ENCODE results near the gene MAPKAP1.

The MAPKAP1 gene

DNA sequence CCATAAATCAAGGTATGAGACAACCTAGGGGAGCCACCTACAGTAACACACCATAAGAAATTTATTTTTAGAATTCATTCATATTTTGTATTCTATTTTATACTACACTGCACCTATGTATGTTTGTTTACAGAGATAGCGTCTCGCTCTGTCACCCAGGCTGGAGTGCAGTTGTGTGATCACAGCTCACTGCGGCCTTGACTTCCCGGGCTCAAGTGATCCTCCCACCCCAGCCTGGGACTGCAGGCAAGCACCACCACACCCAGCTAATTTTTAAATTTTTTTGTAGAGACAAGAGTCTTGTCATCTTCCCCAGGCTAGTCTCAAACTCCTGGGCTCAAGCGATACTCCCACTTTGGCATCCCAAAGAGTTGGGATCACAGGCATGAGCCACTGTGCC is 25.4 kb downstream of the MAPKAP1 start:
- TF ChIP-seq POLR2A (IDR thresholded peaks at IDR 0.05; ENCODE audit: extremely low read depth, insufficient read length), result no peak
- TF ChIP-seq, protein P1, sequence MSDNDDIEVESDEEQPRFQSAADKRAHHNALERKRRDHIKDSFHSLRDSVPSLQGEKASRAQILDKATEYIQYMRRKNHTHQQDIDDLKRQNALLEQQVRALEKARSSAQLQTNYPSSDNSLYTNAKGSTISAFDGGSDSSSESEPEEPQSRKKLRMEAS (IDR thresholded peaks at IDR 0.05; ENCODE audit: low read depth, low read length), result no peak
- no peak for TF ChIP-seq MYC (IDR thresholded peaks at IDR 0.05; ENCODE audit: low read depth, low read length)
- TF ChIP-seq CTCF (IDR thresholded peaks at IDR 0.05; ENCODE audit: low read depth, low read length), result no peak
- no peak for DNase-seq (ENCODE audit: low read depth)
- H3K4me3 ChIP-seq (ENCODE audit: low read depth, low read length), result no peak overlapping the region

DNA sequence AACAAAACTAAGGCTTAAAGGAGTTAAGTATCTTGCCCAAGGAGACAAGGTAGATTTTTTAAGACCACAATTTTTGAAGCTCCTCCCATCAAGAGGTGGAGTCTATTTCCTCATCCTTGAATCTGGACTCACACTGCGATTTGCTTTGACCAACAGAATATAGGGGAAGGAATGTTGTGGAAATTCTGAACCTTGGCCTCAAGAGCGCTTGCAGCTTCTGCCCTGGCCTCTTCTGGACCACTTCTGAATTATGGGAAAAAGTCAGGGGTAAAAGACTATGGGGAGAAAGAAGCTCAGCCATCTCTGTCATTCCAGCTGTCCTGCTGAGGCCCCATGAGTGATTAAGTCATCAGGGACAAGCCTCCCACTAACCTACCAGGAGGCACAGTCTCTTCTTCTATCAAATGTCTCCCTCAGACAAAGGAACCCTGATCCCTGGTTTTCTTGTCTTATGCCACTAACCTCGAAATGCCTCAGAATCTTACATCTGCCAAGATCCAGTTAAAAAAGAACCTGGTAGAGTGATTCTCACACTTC is 25.9 kb downstream of the MAPKAP1 start:
- H3K4me3 ChIP-seq (ENCODE audit: low read depth, low read length), result no peak overlapping the region
- no peak for TF ChIP-seq POLR2A (IDR thresholded peaks at IDR 0.05; ENCODE audit: extremely low read depth, insufficient read length)
- TF ChIP-seq, protein P1 (IDR thresholded peaks at IDR 0.05; ENCODE audit: low read depth, low read length), result no peak
- TF ChIP-seq MYC (IDR thresholded peaks at IDR 0.05; ENCODE audit: low read depth, low read length), result no peak
- TF ChIP-seq CTCF (IDR thresholded peaks at IDR 0.05; ENCODE audit: low read depth, low read length), result no peak
- DNase-seq (ENCODE audit: low read depth), result no peak

- no peak for DNase-seq (ENCODE audit: low read depth)
- TF ChIP-seq MYC (IDR thresholded peaks at IDR 0.05; ENCODE audit: low read depth, low read length) (no peak), CTCF (IDR thresholded peaks at IDR 0.05; ENCODE audit: low read depth, low read length) (no peak), POLR2A (IDR thresholded peaks at IDR 0.05; ENCODE audit: extremely low read depth, insufficient read length) (no peak)
- TF ChIP-seq, protein P1 (IDR thresholded peaks at IDR 0.05; ENCODE audit: low read depth, low read length), result no peak
- no peak overlapping the region for H3K4me3 ChIP-seq (ENCODE audit: low read depth, low read length)
Observed at GRCh38 chr9:125680445-125680844, 26.6 kb downstream of the MAPKAP1 start.

- DNase-seq (ENCODE audit: low read depth), result no peak
- H3K4me3 ChIP-seq (ENCODE audit: low read depth, low read length), result no peak overlapping the region
- TF ChIP-seq MYC (IDR thresholded peaks at IDR 0.05; ENCODE audit: low read depth, low read length), result no peak
- no peak for TF ChIP-seq POLR2A (IDR thresholded peaks at IDR 0.05; ENCODE audit: extremely low read depth, insufficient read length)
- no peak for TF ChIP-seq CTCF (IDR thresholded peaks at IDR 0.05; ENCODE audit: low read depth, low read length)
- TF ChIP-seq, protein P1 (IDR thresholded peaks at IDR 0.05; ENCODE audit: low read depth, low read length), result no peak
Observed at GRCh38 chr9:125679597-125680189, 27.3 kb downstream of the MAPKAP1 start.

DNA sequence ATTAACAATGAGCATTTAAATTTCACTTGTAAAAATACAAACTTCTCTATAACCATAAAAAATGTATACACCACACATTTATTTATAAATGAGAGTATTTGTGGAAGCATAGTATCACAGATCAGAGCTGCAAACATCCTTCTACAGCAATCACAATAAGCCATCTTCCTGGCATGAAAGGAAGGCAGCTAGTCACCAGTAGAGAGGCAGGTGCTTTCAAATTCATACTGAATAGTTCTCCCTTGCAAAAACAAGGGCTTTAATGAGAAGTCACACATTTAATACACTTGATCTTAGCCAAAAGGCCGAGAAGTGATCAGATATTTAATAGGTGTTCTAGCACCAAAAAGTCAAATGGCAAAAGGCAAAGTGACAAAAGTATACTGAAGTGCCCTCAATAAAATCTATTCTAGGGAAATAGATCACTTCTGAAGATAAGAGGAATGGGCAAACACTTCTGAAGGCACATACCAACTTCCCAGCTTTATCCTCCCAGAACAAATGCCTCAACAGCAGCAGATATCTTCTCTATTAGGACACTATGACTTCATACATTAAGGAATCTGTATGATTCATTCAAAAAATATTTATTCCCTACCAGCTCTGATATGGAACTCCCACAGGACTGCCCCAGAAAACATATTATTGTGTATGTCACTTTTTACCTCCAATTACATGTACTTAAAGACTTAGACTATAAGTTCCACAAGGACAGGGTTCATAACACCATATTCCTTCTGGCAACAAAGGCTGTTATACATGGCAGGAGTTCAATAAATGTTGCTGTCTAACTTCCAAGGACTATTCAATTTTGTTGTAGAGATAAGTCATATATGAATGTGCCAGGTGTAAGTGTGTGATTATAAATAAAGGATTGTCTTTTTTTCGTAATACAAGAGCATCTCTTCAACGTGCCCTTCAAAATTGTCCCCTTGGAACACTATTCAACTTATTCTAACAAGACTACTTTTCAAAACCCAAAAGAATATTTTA is 31.7 kb downstream of the MAPKAP1 start:
- no peak overlapping the region for H3K4me3 ChIP-seq (ENCODE audit: low read depth, low read length)
- TF ChIP-seq POLR2A (IDR thresholded peaks at IDR 0.05; ENCODE audit: extremely low read depth, insufficient read length), result no peak
- TF ChIP-seq, protein P1 (IDR thresholded peaks at IDR 0.05; ENCODE audit: low read depth, low read length), result no peak
- no peak for DNase-seq (ENCODE audit: low read depth)

Data from NB4 (cell line).